Gastroesophageal sphincter (tissue), 4 donors: ENCODE results near the gene KLF7. TPM values are rescaled to one million over a fixed set of nuclear protein-coding genes. Genes with fewer than 3 reads are reported as not detected.
A peak's percentile ranks its signal among the peaks of the same experiment; 100 is the strongest.

Experiments
- ATAC-seq: fragments of 150-250 bp; one replicate; pipeline ENCODE4 v1.9.1; 2016; ENCODE audit warnings: mild to moderate bottlenecking, moderate library complexity
- H3K27ac ChIP-seq, 4 donors: fragments of 200-600 bp; sonication (generic) in 3 of 4; 1 replicate in 3 of 4; 2 replicates in 1 of 4; pipeline ENCODE4 v1.5.1; 2016 to 2019
- H3K27me3 ChIP-seq: fragments of 200-600 bp; sonication (generic); one replicate; pipeline ENCODE4 v1.5.1; 2019
- H3K36me3 ChIP-seq, 2 donors: fragments of 200-600 bp; sonication (generic); one replicate each; pipeline ENCODE4 v1.5.1; 2019; ENCODE audit warnings: control low read depth in 1 of 2
- H3K4me1 ChIP-seq, 3 donors: fragments of 200-600 bp; sonication (generic); 1 replicate in 2 of 3; 2 replicates in 1 of 3; pipeline ENCODE4 v1.5.1; 2016 to 2019; ENCODE audit warnings: control low read depth in 2 of 3
- H3K4me3 ChIP-seq, 2 donors: fragments of 200-600 bp; sonication (generic); one replicate each; pipeline ENCODE4 v1.5.1; 2019; ENCODE audit warnings: mild to moderate bottlenecking in 1 of 2, moderate library complexity in 1 of 2
- H3K9me3 ChIP-seq, 3 donors: fragments of 200-600 bp; sonication (generic); one replicate each; pipeline ENCODE4 v1.5.1; 2017 to 2019; ENCODE audit warnings: control low read depth in 2 of 3
- EP300 ChIP-seq: sonication (generic); formaldehyde crosslinking; IDR thresholded peaks from one replicate; pipeline ENCODE4 v1.6.1; 2017; ENCODE audit warnings: antibody characterized with exemption, mild to moderate bottlenecking
- POLR2A ChIP-seq, 2 donors: fragments of 450-650 bp; IDR thresholded peaks; one replicate each; pipeline ENCODE4 v1.6.1; 2017; ENCODE audit warnings: antibody characterized with exemption in 2 of 2, mild to moderate bottlenecking in 2 of 2, moderate library complexity in 1 of 2
- POLR2AphosphoS5 ChIP-seq: sonication (generic); formaldehyde crosslinking; IDR thresholded peaks from one replicate; pipeline ENCODE4 v1.6.1; 2017; ENCODE audit warnings: antibody characterized with exemption
- WGBS, 2 donors: methylation state at CpG; one replicate each; pipeline ENCODE4 v1.1.5; 2018; ENCODE audit warnings: low coverage in 1 of 2; 5-methylcytosine and 5-hydroxymethylcytosine counted together
- total RNA-seq, 4 donors: library from RNA; depleted of rRNA; stranded (reverse); fragments of >200 nt; gene quantifications; one replicate each; pipeline ENCODE4 v1.1.0, GENCODE V29; 2016
- TF ChIP-seq, protein P1 (sequence below), 4 experiments: fragments of 200-600 bp in 2 of 4; fragments of 450-650 bp in 2 of 4; sonication (generic) in 1 of 4; IDR thresholded peaks; one replicate each; pipeline ENCODE4 v1.5.1; 2017 to 2019; ENCODE audit warnings: antibody characterized with exemption in 4 of 4, mild to moderate bottlenecking in 2 of 4, moderate library complexity in 2 of 4

The KLF7 gene
- total RNA-seq, 4 donors from 2014 or later, result 30.7 to 59.3 (median 42.1) TPM

- Histone ChIP-seq H3K4me3 (no peak overlapping the region), H3K27me3 (no peaks in the 10 kb centered on the region), H3K4me1 (no peaks in the 10 kb centered on the region), H3K9me3 (no peaks in the 10 kb centered on the region), H3K36me3 (no peaks in the 10 kb centered on the region), H3K27ac (no peak overlapping the region)
- ATAC-seq, result no peak
- TF ChIP-seq, protein P1, sequence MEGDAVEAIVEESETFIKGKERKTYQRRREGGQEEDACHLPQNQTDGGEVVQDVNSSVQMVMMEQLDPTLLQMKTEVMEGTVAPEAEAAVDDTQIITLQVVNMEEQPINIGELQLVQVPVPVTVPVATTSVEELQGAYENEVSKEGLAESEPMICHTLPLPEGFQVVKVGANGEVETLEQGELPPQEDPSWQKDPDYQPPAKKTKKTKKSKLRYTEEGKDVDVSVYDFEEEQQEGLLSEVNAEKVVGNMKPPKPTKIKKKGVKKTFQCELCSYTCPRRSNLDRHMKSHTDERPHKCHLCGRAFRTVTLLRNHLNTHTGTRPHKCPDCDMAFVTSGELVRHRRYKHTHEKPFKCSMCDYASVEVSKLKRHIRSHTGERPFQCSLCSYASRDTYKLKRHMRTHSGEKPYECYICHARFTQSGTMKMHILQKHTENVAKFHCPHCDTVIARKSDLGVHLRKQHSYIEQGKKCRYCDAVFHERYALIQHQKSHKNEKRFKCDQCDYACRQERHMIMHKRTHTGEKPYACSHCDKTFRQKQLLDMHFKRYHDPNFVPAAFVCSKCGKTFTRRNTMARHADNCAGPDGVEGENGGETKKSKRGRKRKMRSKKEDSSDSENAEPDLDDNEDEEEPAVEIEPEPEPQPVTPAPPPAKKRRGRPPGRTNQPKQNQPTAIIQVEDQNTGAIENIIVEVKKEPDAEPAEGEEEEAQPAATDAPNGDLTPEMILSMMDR (IDR thresholded peaks at IDR 0.05), result no peak
- TF ChIP-seq POLR2AphosphoS5, result no peak
- no peak for TF ChIP-seq POLR2A (IDR thresholded peaks at IDR 0.05)
- TF ChIP-seq EP300, result no peak
Measured at GRCh38 chr2:207176247-207176646, 10.5 kb upstream of the KLF7 start.

DNA sequence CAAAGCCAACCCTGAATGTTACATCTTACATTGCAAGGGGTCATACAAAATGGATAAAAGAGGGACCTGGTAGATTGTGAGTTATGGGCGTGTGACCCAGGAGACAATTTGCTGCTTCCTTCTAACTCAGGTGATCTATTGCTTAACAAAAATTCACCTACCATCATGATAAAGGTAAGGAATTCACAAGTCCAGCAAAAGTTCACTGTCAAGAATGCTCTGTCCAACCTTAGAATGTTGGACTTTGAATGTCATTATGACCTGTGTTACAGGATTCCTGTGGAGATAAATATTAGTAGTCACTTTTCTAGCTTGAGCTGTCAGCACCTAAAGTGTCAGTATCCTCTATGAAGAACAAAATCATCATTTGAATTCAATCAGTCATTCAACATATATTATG lies 7.9 kb upstream of the KLF7 start:
- Histone ChIP-seq H3K27ac (no peak overlapping the region), H3K36me3 (no peaks in the 10 kb centered on the region), H3K4me1 (peaks cover 0 to 3% (median 0%) of the 10 kb centered on the region in 3 donors), H3K27me3 (no peaks in the 10 kb centered on the region), H3K9me3 (no peaks in the 10 kb centered on the region), H3K4me3 (no peak overlapping the region)
- 100% methylated on average over 1 of the region's 1 CpG for WGBS, 2 donors
- ATAC-seq, result no peak
- TF ChIP-seq POLR2AphosphoS5 (no peak), POLR2A (IDR thresholded peaks at IDR 0.05) (no peak), EP300 (no peak)
- TF ChIP-seq, protein P1 (IDR thresholded peaks at IDR 0.05), result no peak

- peak; percentile 81 for TF ChIP-seq POLR2AphosphoS5
- no peak for TF ChIP-seq POLR2A (IDR thresholded peaks at IDR 0.05)
Measured at GRCh38 chr2:207167099-207167923, 1.6 kb upstream of the KLF7 start.

GRCh38 chr2:207166349-207167098 lies 776 bp upstream of the KLF7 start:
- Histone ChIP-seq H3K36me3 (no peaks in the 10 kb centered on the region), H3K27ac (peak overlapping the region; percentile 98 to 100 (median 100)), H3K27me3 (no peaks in the 10 kb centered on the region), H3K9me3 (no peaks in the 10 kb centered on the region), H3K4me1 (peaks cover 2 to 37% (median 8%) of the 10 kb centered on the region in 3 donors), H3K4me3 (peak overlapping the region; percentile 62 to 73)
- ATAC-seq, result peak; percentile 70
- no CpG with 5 or more reads among the region's 86 CpGs for whole genome bisulfite sequencing, 2 donors
- TF ChIP-seq POLR2AphosphoS5, result peak; percentile 92
- no peak for TF ChIP-seq EP300
- TF ChIP-seq, protein P1 (IDR thresholded peaks at IDR 0.05), result peak in 3 of 4 experiments; percentile 50 to 80 (median 74)
- peak; percentile 97 to 98 for TF ChIP-seq POLR2A (IDR thresholded peaks at IDR 0.05)

More at GRCh38 chr2:207167099-207167923, 1.6 kb upstream of the KLF7 start:
- Histone ChIP-seq H3K27me3 (no peaks in the 10 kb centered on the region), H3K9me3 (no peaks in the 10 kb centered on the region), H3K4me1 (peaks cover 0 to 30% (median 0%) of the 10 kb centered on the region in 3 donors), H3K36me3 (no peaks in the 10 kb centered on the region), H3K4me3 (peak overlapping the region; percentile 62 to 73), H3K27ac (peak overlapping the region; percentile 98 to 100 (median 100))
- ATAC-seq, result no peak
- WGBS, 2 donors, result 31% methylated on average over 9 to 11 of the region's 18 CpGs

- H3K27ac ChIP-seq, result peak overlapping the region; percentile 99 to 100 (median 100)
- H3K4me3 ChIP-seq, result peak overlapping the region; percentile 73 to 89
- no peaks in the 10 kb centered on the region for H3K9me3 ChIP-seq
- TF ChIP-seq EP300, result no peak
- TF ChIP-seq, protein P1 (IDR thresholded peaks at IDR 0.05), result no peak
- no peak for TF ChIP-seq POLR2AphosphoS5
- no peak for TF ChIP-seq POLR2A (IDR thresholded peaks at IDR 0.05)
- H3K36me3 ChIP-seq, result no peaks in the 10 kb centered on the region
- ATAC-seq, result peak; percentile 95
- H3K4me1 ChIP-seq, result peaks cover 7 to 43% (median 13%) of the 10 kb centered on the region in 3 donors
- H3K27me3 ChIP-seq, result no peaks in the 10 kb centered on the region
- WGBS, 2 donors, result no CpG with 5 or more reads among the region's 20 CpGs
Measured at GRCh38 chr2:207166039-207166348, 246 bp upstream of the KLF7 start.
